ENCODE results near the gene ICOS. TPM values are rescaled to one million over a fixed set of nuclear protein-coding genes. Genes with fewer than 3 reads are reported as not detected.

ICOS gene
- total RNA-seq, 1 experiment from 2014 or later, result not detected

- Histone ChIP-seq H3K27ac (no peak overlapping the region), H3K4me1 (replicated peaks; ENCODE audit: insufficient read depth) (no peaks in the 10 kb centered on the region), H3K9me2 (ENCODE audit: insufficient read depth) (no peaks in the 10 kb centered on the region), H3K4me3 (no peak overlapping the region), H4K20me1 (ENCODE audit: insufficient read depth) (no peaks in the 10 kb centered on the region), H3K9me3 (ENCODE audit: insufficient read depth, low read depth) (no peaks in the 10 kb centered on the region), H3K79me2 (ENCODE audit: low read depth) (no peaks in the 10 kb centered on the region), H3K27me3 (ENCODE audit: insufficient read depth, low read depth) (no peaks in the 10 kb centered on the region), H3F3A (ENCODE audit: insufficient read depth, low read depth) (no peaks in the 10 kb centered on the region), H3K36me3 (ENCODE audit: low read depth) (no peaks in the 10 kb centered on the region), H2AFZ (no peak overlapping the region), H3K4me2 (no peak overlapping the region)
- POLR2A ChIA-PET (ENCODE audit: unreplicated experiment), result no interaction called here
- BruUV-seq (replicated peaks), result no TSS peak
- CTCF ChIA-PET, result no interaction called here
- intact Hi-C loops (cut with micrococcal nuclease; ENCODE audit: unreplicated experiment), result loop anchor here (10.0 kb wide), 2 partner anchors 1065 to 1325 kb away; no protein-coding TSS in a partner anchor
- no peak for TF ChIP-seq EZH2 (IDR thresholded peaks at IDR 0.05; ENCODE audit: low read depth)
- TF ChIP-seq CTCF (conservative IDR thresholded peaks at IDR 0.05), result no peak
- DNase-seq, result no peak
Measured at GRCh38 chr2:203900253-203900652, 36.3 kb upstream of the ICOS start.

- intact Hi-C loops (cut with micrococcal nuclease; ENCODE audit: unreplicated experiment), result loop anchor here (10.0 kb wide), 2 partner anchors 1069 to 1329 kb away; no protein-coding TSS in a partner anchor
Measured at GRCh38 chr2:203904022-203904421, 32.5 kb upstream of the ICOS start.

GRCh38 chr2:203905656-203906055 lies 30.9 kb upstream of the ICOS start:
- no peaks in the 10 kb centered on the region for H3K36me3 ChIP-seq (ENCODE audit: low read depth)
- no TSS peak for BruUV-seq (replicated peaks)
- H4K20me1 ChIP-seq (ENCODE audit: insufficient read depth), result no peaks in the 10 kb centered on the region
- no peaks in the 10 kb centered on the region for H3K4me1 ChIP-seq (replicated peaks; ENCODE audit: insufficient read depth)
- no peak overlapping the region for H3K27ac ChIP-seq
- no peaks in the 10 kb centered on the region for H3K9me2 ChIP-seq (ENCODE audit: insufficient read depth)
- no peaks in the 10 kb centered on the region for H3F3A ChIP-seq (ENCODE audit: insufficient read depth, low read depth)
- no peak overlapping the region for H3K4me2 ChIP-seq
- no peak overlapping the region for H3K4me3 ChIP-seq
- no peaks in the 10 kb centered on the region for H3K9me3 ChIP-seq (ENCODE audit: insufficient read depth, low read depth)
- intact Hi-C loops (cut with micrococcal nuclease; ENCODE audit: unreplicated experiment), result loop anchor here (10.0 kb wide), 2 partner anchors 1071 to 1331 kb away; no protein-coding TSS in a partner anchor
- DNase-seq, result no peak
- H2AFZ ChIP-seq, result no peak overlapping the region
- no peaks in the 10 kb centered on the region for H3K79me2 ChIP-seq (ENCODE audit: low read depth)
- H3K27me3 ChIP-seq (ENCODE audit: insufficient read depth, low read depth), result no peaks in the 10 kb centered on the region
- TF ChIP-seq EZH2 (IDR thresholded peaks at IDR 0.05; ENCODE audit: low read depth) (no peak), CTCF (conservative IDR thresholded peaks at IDR 0.05) (no peak)
- POLR2A ChIA-PET (ENCODE audit: unreplicated experiment), result no interaction called here
- CTCF ChIA-PET, result no interaction called here

More at GRCh38 chr2:203904022-203904421, 32.5 kb upstream of the ICOS start:
- no peak overlapping the region for H3K27ac ChIP-seq
- H3K4me3 ChIP-seq, result no peak overlapping the region
- H3K4me2 ChIP-seq, result no peak overlapping the region
- no peaks in the 10 kb centered on the region for H3K9me3 ChIP-seq (ENCODE audit: insufficient read depth, low read depth)
- H3F3A ChIP-seq (ENCODE audit: insufficient read depth, low read depth), result no peaks in the 10 kb centered on the region
- no peaks in the 10 kb centered on the region for H3K79me2 ChIP-seq (ENCODE audit: low read depth)
- CTCF ChIA-PET, result no interaction called here
- H3K4me1 ChIP-seq (replicated peaks; ENCODE audit: insufficient read depth), result no peaks in the 10 kb centered on the region
- H3K36me3 ChIP-seq (ENCODE audit: low read depth), result no peaks in the 10 kb centered on the region
- no peak overlapping the region for H2AFZ ChIP-seq
- no peaks in the 10 kb centered on the region for H3K9me2 ChIP-seq (ENCODE audit: insufficient read depth)
- H4K20me1 ChIP-seq (ENCODE audit: insufficient read depth), result no peaks in the 10 kb centered on the region
- DNase-seq, result no peak
- POLR2A ChIA-PET (ENCODE audit: unreplicated experiment), result no interaction called here
- TF ChIP-seq EZH2 (IDR thresholded peaks at IDR 0.05; ENCODE audit: low read depth) (no peak), CTCF (conservative IDR thresholded peaks at IDR 0.05) (no peak)
- H3K27me3 ChIP-seq (ENCODE audit: insufficient read depth, low read depth), result no peaks in the 10 kb centered on the region
- BruUV-seq (replicated peaks), result no TSS peak

Measured in PC-9 (cell line).